Superior temporal gyrus (tissue), 1 donor: ENCODE measurements around the gene RNASEH2C.
"Not testable (repeated sequence)": the region's sequence is repeated elsewhere in the genome, so short reads cannot be mapped to it uniquely, and the experiment has no call there.

ENCODE experiments used
- DNase-seq: peaks from one replicate; pipeline ENCODE4 v3.0.0-alpha.2; 2016; ENCODE audit errors: extremely low spot score

Gene RNASEH2C

GRCh38 chr11:65716774-65717405, 3.7 kb downstream of the RNASEH2C start:
- DNase-seq, result no peak

GRCh38 chr11:65716302-65716701, 4.3 kb downstream of the RNASEH2C start:
- DNase-seq, result no peak

DNA sequence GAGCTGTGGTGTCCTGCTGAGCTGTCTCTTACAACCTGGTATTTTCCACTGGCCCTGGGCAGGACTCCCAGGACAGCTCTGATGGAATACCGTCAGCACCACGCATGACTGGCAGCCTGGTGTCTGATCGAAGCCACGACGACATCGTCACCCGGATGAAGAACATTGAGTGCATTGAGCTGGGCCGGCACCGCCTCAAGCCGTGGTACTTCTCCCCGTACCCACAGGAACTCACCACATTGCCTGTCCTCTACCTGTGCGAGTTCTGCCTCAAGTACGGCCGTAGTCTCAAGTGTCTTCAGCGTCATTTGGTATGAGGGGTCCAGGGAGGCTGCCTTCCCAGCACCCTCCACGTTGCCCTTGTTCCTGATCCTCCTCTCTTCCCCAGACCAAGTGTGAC, 6.2 kb downstream of the RNASEH2C start:
- DNase-seq, result no peak

DNA sequence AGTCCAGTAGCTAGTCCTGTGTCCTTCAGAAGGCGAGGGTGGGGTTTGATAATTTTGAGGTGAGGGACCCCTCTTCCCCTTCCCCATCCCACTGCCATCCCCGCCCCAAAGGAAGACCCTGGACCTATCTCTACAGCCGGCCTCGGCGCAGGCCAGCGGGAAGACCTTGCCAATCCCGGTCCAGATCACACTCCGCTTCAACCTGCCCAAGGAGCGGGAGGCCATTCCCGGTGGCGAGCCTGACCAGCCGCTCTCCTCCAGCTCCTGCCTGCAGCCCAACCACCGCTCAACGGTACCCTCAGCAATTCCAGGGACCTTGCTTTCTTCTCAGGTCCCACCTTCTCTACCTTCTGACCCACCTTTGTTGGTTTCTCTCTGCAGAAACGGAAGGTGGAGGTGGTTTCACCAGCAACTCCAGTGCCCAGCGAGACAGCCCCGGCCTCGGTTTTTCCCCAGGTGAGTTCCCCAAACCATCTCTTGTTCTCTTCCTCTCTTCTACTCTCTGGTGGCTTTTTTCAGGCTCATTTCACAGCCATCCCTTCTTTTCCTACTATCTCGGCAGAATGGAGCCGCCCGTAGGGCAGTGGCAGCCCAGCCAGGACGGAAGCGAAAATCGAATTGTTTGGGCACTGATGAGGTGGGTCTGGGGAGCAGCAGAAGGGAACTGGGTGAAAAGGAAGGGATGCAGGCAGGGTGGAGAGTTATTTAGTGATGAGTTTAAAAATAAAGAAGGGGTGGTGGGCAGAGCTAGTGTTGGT, 7.2 kb downstream of the RNASEH2C start:
- DNase-seq, result no peak

- DNase-seq, result no peak
Measured at GRCh38 chr11:65712633-65713076, 7.9 kb downstream of the RNASEH2C start.

- DNase-seq, result peak; percentile 99
Measured at GRCh38 chr11:65711785-65712632, 8.6 kb downstream of the RNASEH2C start, which contains the start of gene KAT5. TSS of gene KAT5 (plus strand) at chr11:65712252. CDS start at chr11:65712268, 16 bp downstream.

GRCh38 chr11:65710421-65710820, 10.2 kb downstream of the RNASEH2C start:
- DNase-seq, result no peak

- no peak for DNase-seq
Measured at GRCh38 chr11:65709661-65710060, 10.9 kb downstream of the RNASEH2C start.

DNA sequence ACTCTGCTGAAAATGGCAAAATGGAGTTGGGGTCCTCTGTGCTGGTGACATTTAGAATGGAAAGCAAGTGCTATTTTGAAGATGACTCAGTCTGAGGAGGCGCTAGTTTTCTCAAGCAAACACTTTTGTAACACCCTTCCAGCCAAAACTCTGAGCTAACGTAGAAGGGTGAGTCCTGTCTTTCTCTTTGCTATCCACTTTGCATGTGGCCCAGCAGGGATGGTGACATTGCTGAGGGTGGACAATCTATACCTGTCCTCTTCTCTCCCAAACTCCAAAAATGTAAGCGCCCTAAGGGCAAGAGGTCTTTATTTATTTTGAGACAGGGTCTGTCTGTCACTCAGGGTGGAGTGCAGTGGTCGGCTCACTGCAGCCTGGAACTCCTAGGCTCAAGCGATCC, 12.1 kb downstream of the RNASEH2C start:
- no peak for DNase-seq

GRCh38 chr11:65707002-65707401, 13.6 kb downstream of the RNASEH2C start:
- DNase-seq, result not testable (repeated sequence)

DNA sequence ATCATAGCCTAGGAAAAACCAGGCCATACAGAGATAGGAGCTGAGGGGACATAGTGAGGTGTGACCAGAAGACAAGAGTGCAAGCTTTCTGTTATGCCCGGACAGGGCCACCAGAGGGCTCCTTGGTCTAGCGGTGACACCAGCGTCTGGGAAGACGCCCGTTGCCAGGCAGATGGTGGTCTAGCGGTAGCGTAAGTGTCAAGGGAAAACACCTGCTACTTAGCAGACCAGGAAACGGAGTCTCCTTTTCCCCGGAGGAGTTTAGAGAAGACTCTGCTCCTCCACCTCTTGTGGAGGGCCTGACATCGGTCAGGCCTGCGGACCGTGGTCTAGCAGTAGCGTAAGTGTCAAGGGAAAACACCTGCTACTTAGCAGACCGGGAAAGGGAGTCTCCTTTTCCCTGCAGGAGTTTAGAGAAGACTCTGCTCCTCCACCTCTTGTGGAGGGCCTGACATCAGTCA, 14.3 kb downstream of the RNASEH2C start:
- peak; percentile 70 for DNase-seq

DNA sequence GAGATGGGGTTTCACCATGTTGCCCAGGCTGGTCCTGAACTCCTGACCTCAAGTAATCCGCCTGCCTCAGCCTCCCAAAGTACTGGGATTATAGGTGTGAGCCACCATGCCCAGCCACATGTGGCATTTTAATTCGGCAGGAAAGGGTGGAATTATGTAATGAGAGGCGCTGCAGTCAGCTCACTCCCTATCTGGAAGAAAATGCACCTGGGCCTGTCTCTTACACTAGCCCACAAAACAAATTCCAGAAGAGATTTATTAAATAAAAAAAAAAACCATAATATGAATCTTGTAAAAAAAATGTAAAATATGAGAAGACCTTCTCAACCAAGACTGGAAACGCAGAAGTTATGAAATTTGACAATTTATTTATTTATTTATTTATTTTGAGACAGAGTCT, 16.8 kb downstream of the RNASEH2C start:
- DNase-seq, result no peak

GRCh38 chr11:65701686-65702085, 18.9 kb downstream of the RNASEH2C start:
- no peak for DNase-seq

GRCh38 chr11:65700399-65700798, 20.2 kb downstream of the RNASEH2C start:
- no peak for DNase-seq

GRCh38 chr11:65699306-65699705, 21.3 kb downstream of the RNASEH2C start:
- DNase-seq, result no peak

- no peak for DNase-seq
Measured at GRCh38 chr11:65698205-65698604, 22.4 kb downstream of the RNASEH2C start.

DNA sequence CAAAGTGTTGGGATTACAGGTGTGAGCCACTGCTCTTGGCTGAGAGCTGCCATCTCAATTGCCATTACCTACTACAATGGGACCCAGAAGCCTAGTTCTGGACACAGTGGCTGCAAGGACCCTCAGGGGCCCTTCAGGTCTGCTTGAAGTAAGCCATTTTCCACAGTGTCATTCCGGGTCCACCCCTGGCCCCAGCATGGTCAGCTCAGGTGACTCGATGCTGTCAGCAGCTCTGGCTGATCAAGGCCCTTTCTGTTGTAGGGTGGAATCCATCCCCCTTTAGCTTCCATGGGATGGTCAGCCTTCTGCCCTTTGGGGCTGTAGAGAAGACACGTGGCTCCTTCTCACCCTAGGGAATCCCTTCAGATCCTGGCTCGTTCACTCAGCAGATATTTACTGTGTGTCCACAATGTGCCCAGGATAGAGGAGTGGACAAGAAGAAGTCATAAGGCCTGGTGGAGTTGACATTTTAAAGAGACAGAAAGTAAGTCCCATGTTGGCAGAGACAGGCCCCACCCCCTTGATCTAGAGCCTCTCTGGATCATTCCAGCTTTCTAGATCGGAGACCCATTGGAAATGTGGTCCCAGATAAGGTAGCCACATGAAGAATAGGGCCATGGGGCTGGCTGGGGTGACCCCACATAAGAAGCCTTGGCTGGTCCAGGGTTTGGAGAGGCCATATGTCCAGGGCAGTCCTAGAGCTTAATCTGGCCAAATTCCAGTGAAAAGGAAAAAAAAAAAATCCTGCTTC, 23.6 kb downstream of the RNASEH2C start:
- DNase-seq, result no peak

DNA sequence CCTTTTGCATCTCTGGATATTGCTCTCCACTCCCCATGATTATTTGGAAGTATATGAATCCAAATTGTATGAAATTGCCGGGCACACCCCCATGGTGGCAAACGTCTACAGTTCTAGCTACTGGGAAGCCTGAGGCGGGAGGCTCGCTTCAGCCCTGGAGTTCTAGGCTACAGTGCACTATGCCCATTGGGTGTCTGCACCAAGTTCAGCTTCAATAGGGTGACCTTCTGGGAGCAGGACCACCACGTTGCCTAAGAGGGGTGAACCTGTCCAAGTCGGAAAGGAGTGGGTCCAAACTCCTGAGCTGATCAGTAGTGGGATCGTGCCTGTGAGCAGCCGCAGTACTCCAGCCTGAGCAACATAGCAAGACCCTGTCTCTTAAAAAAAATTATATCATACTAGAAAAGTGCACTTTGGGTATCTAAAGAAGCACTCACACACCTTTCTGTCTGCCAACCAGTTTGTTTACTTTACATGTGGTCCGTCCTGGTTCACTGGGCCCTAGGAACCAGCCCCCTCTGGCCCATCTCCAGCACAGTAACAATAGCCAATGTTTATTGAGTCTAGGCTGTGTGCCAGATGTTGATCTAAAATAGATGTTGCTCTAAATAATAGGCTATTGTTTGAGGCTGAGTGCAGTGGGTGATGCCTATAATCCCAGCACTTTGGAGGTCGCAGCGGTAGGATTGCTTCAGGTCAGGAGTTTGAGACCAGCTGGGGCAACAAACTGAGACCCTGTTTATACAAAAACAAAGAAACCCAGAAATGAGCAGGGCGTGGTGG, 24.9 kb downstream of the RNASEH2C start:
- peak; percentile 87 for DNase-seq

- DNase-seq, result no peak
Measured at GRCh38 chr11:65692367-65692766, 28.2 kb downstream of the RNASEH2C start.

GRCh38 chr11:65691847-65692246, 28.8 kb downstream of the RNASEH2C start:
- not testable (repeated sequence) for DNase-seq

GRCh38 chr11:65685981-65686380, 34.6 kb downstream of the RNASEH2C start:
- no peak for DNase-seq
